HL-60 (cell line): Measurements from ENCODE around the gene TMC1.
"Not testable (repeated sequence)": the region's sequence is repeated elsewhere in the genome, so short reads cannot be mapped to it uniquely, and the experiment has no call there.

Experiments
- DNase-seq, 2 experiments: peaks; one replicate each; pipeline ENCODE4 v3.0.0-alpha.2; 2010 to 2020; ENCODE audit warnings: low read depth in 1 of 2, low spot score in 1 of 2
- H3K27ac ChIP-seq: fragments of 250-450 bp; sonication (Bioruptor Pico); replicated peaks from 2 replicates; pipeline ENCODE4 v1.5.1; 2020; ENCODE audit warnings: mild to moderate bottlenecking, moderate library complexity
- H3K27me3 ChIP-seq: fragments of 250-450 bp; sonication (Bioruptor Pico); 2 replicates; pipeline ENCODE4 v1.5.1; 2021; ENCODE audit warnings: mild to moderate bottlenecking, moderate library complexity; ENCODE audit not compliant: insufficient read depth, poor library complexity, severe bottlenecking
- H3K4me3 ChIP-seq: replicated peaks from 2 replicates; pipeline ENCODE4 v1.5.1; 2011; ENCODE audit warnings: mild to moderate bottlenecking, control low read depth, low read length; ENCODE audit not compliant: insufficient read depth
- CTCF ChIP-seq: IDR thresholded peaks from one replicate; pipeline ENCODE4 v1.5.1; 2011; ENCODE audit warnings: low read length, control low read depth, inconsistent platforms; ENCODE audit not compliant: insufficient read depth
- GABPA ChIP-seq: IDR thresholded peaks from 2 replicates; pipeline ENCODE4 v1.6.1; 2012; ENCODE audit warnings: low read depth
- POLR2AphosphoS5 ChIP-seq: IDR thresholded peaks from 2 replicates; pipeline ENCODE4 v1.6.1; 2012; ENCODE audit warnings: low read depth
- REST ChIP-seq: IDR thresholded peaks from 2 replicates; pipeline ENCODE4 v1.6.1; 2012; ENCODE audit warnings: low read depth; ENCODE audit not compliant: insufficient replicate concordance
- SPI1 ChIP-seq: IDR thresholded peaks from 2 replicates; pipeline ENCODE4 v1.6.1; 2012; ENCODE audit warnings: low read depth, mild to moderate bottlenecking, borderline replicate concordance

TMC1 gene

GRCh38 chr9:72509053-72509452 lies 12.4 kb upstream of the TMC1 start:
- Histone ChIP-seq H3K27ac (no peak overlapping the region), H3K27me3 (no peaks in the 10 kb centered on the region), H3K4me3 (no peak overlapping the region)
- no peak for DNase-seq
- TF ChIP-seq CTCF (no peak), SPI1 (no peak), POLR2AphosphoS5 (no peak), REST (no peak), GABPA (no peak)

GRCh38 chr9:72509635-72510034 lies 11.8 kb upstream of the TMC1 start:
- Histone ChIP-seq H3K27me3 (no peaks in the 10 kb centered on the region), H3K4me3 (no peak overlapping the region), H3K27ac (no peak overlapping the region)
- DNase-seq = no peak
- TF ChIP-seq SPI1 (no peak), CTCF (no peak)

- H3K27me3 ChIP-seq, H3K27ac ChIP-seq, H3K4me3 ChIP-seq, DNase-seq: not testable (repeated sequence)
Measured at GRCh38 chr9:72521011-72521410, 397 bp upstream of the TMC1 start.

- no peak for DNase-seq
- H3K4me3 ChIP-seq = no peak overlapping the region
Measured at GRCh38 chr9:72524820-72525540, 3.6 kb downstream of the TMC1 start.

More at GRCh38 chr9:72524820-72525540, 3.6 kb downstream of the TMC1 start:
- Histone ChIP-seq H3K27ac (no peak overlapping the region), H3K27me3 (no peaks in the 10 kb centered on the region)
- TF ChIP-seq SPI1 (no peak), REST (no peak), CTCF (no peak)
